ENCODE data around the gene C10orf90.

The C10orf90 gene

GRCh38 chr10:126504063-126504760, 166.3 kb downstream of the C10orf90 start:
- DNase-seq (ENCODE audit: low read depth): no peak

DNA sequence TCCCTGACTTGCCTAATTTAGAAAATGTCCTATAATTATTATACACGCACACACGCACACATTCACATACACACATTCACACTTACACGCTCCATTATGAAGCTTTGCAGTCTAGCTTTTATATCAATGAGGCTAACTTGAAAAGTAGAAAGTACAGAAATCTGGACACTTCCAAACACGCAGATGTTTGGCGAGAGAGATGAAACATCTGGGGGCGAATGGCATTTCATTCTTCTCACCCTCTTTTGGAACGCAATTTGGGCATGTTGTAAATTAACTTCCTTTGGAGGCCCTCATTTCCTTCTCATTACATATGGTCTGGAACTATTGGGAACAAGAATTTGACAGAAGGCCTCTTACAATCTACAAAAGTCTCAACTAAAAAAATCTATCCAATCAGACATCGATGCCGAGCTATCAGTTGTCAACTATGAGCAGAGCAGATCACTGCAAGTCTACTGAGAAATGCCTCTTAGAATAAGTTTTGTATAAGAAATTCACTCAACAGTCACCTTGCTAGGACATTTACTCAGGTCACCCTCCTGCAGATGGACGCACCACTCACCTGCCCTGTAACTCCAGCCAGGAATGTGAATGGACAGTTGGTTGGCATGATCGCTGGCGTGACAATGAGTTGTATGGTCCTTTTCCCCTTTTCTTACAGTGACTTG, 167.0 kb downstream of the C10orf90 start:
- DNase-seq (ENCODE audit: low read depth): no peak

DNA sequence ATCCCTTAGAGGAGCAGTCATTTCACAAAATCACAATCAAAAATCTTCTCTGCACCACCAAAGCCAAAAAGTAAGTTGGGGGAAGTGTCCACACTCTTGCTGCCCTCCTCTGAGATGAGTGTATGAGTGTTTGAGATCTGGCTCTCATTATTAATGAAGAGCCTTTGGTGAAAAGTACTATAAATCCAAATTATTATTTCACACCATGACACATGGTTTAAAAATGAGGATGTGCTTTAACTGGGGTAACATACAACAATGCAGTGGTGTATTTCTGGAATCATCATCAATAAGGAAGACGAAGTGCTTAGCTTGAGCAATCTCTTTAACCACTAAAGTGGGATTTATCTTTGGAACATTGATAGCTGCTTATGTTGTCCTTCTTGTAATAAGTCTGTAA, 168.1 kb downstream of the C10orf90 start:
- DNase-seq (ENCODE audit: low read depth): no peak

GRCh38 chr10:126501828-126502227, 168.7 kb downstream of the C10orf90 start:
- DNase-seq (ENCODE audit: low read depth): no peak

DNA sequence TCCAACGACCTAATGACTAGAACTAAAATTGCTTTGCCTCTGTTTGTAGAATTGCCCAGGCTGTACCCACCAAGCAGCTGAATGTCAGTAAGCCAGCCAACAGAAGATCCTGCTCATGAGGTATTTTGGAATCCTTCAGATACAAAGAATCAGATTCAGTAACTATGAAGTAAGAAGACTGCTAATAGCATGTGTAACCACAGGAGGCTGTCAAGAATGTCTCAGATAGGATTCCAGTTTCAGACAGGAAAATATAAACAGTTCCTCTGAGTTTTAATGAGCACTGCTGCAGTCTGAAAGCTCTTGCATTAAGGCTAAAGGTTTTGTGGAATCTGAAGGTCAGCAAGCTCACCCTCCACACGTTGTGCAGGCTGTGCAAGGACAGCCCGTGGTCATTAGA, 169.6 kb downstream of the C10orf90 start:
- no peak for DNase-seq (ENCODE audit: low read depth)

DNA sequence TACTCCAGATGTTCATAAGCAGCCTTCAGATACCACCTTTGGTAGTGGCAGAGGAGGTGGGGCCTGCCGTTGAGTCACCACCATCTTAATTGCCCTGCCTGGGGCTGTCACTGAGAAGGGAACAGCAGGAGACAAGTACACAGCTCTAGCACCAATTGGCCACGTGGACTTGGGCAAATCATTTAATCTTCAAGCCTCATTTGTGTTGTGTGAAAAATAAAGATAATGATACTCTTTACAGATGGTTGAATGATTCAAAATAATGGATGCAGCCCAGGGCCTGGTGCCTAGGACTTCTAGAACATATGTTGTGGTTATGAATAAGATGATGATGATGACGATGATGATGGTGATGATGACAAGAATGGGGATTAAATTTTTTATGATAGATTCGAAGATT, 170.3 kb downstream of the C10orf90 start:
- no peak for DNase-seq (ENCODE audit: low read depth)

DNA sequence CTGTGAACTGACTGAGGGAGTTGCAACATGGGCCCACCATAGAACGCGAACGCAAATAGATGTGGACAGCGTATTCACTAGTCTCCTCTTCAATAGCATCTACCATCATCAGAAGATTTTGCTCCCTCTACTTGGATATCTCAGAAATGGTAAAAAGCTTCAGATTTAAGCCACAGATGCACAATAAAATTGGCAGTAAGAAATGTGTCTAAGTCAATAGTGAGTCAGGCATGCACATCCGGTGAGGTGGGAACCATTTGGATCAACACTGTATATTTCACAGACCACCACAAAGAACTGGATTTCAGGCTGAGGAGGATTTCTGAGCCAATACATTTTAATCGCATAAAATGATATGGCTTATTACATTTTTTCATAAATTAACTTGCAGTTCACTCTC, 170.7 kb downstream of the C10orf90 start:
- DNase-seq (ENCODE audit: low read depth): no peak

DNA sequence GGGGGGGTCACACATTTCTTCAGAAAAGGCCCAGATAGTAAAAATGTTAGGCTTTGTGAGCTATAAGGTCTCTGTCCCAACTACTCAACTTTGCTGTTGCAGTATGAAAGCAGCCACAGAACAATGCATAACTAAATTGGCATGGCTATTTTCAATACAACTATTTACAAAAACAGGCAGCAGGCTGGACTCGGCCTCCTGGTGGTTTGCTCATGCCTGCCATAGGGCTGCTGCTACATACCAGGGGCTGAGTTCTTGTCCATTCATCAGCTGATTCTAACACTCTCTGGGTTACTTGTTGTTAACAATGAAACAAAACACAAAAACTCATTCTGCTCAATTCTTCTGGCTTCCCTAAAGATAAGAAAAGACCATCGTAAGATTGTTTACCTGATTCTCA, 172.8 kb downstream of the C10orf90 start:
- no peak for DNase-seq (ENCODE audit: low read depth)

DNA sequence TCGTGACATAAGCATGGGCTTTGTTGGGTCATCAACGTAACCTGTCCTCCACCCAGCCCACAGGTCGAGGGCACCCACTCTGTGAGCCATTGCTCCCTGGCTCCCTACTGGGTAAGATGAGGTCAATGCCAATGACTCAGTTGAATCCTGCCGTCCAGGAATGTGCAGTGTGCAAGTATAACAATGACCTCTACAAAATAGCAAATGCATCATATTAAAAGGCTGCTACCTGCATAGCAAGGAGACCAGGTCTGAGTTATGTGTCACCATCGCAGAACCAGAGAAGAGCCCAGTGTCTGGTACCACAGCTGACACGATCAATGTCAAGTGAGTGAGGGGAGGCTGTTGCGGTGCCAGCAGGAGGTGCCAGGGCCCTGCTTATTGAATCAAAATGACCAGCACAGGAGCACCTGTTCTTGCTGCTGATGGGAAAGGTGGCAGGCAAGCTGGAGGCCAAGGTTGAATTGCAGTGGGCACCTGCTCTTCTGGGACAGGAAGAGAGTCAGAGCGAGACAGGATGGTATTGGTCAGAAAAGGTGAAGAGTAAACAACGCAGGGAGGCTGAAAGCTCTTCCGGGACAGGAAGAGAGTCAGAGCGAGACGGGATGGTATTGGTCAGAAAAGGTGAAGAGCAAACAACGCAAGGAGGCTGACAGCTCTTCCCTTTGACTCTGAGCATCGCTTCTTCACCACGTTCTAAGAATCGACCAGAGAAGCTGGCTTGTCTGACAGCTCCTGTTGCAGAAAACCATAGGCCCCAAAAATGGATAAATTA, 173.5 kb downstream of the C10orf90 start:
- DNase-seq (ENCODE audit: low read depth): no peak

- DNase-seq (ENCODE audit: low read depth): no peak
Observed at GRCh38 chr10:126491476-126491875, 179.0 kb downstream of the C10orf90 start.

DNA sequence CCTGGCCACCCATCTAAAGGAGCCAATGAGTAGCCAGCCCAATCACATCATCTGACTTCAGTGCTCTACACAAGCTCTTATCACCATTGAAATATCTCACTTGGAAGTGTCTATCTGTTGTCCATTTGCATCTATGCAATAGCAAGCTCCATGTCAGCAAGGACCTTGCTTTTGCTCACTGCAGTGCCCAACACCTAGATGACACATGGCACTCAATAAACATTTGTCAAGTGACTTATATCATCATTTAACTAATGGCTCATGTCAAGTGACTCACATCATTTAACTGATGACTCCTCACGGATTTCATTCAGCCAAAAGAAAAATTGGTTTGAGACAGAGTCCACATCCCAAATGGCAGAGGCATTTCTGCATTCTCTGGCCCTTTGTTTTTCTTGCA, 189.3 kb downstream of the C10orf90 start:
- DNase-seq (ENCODE audit: low read depth): no peak

DNA sequence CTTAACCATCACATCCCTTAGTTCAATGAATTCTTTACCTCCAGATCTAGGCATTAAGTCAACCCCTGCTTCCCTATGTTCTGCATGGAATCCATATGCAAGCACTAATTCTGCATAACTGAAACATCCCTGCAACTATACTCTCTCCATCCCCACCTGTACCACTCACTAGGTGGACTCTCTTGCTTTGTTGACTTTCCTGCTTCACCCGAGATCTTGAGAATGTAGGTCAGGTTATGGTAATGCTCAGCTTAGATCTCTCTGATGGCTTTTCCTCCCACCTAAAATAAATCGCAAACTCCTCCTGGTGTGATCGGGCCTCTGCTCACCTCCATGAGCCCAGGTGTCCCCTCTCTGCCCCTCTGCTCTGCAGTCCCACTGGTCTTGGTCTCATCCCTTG, 189.8 kb downstream of the C10orf90 start:
- DNase-seq (ENCODE audit: low read depth): no peak

GRCh38 chr10:126479280-126479895, 191.1 kb downstream of the C10orf90 start:
- no peak for DNase-seq (ENCODE audit: low read depth)

GRCh38 chr10:126478546-126478945, 191.9 kb downstream of the C10orf90 start:
- DNase-seq (ENCODE audit: low read depth): no peak

DNA sequence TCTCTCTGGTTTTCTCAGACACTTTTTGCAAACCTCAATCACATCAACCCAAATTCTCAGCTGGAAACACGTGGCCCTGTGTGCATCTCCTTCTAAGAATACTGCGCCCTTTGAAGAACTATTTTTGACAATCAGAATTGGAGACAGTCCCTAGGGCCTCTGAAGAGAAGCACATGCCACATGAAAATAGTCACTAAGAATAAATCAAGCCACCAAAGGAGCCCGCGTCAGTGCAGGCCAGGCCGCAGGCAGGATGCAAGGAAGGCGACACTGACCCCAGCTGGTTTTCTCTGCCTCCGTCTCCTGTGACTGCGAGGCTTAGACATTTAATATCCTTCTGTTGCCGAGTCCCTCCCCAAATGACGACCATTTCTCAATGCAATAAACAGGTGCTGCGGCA, 194.2 kb downstream of the C10orf90 start:
- no peak for DNase-seq (ENCODE audit: low read depth)

DNA sequence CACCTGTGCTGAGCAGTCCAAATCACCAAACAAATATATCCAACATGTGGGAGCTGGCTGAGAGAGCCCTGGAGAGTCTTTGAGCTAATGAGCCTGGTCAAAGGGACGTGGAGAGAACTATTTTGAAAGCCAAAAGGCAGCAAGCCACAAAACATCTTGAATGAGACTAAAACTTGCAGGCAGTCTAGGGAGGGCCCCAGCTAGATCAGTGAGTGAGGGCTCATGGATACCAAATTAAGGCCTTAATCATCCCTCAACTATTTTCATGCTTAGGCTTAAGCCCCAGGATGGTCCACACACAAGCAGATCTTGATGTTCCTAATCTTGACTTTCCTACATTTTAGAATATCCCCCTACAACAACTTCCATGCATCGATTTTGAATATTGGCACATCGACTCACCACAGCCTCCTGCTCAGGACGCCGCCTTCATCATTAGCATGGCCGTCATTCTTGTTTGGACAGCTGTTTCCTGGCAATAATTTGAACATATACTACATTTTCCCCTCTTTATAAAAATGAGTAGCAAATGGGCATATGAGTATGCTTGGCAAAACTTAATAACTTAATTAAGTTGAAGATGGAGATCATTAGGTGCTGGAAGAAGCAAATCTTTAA, 195.3 kb downstream of the C10orf90 start:
- DNase-seq (ENCODE audit: low read depth): no peak

GRCh38 chr10:126474031-126474430, 196.5 kb downstream of the C10orf90 start:
- no peak for DNase-seq (ENCODE audit: low read depth)

GRCh38 chr10:126470991-126471390, 199.5 kb downstream of the C10orf90 start:
- no peak for DNase-seq (ENCODE audit: low read depth)

DNA sequence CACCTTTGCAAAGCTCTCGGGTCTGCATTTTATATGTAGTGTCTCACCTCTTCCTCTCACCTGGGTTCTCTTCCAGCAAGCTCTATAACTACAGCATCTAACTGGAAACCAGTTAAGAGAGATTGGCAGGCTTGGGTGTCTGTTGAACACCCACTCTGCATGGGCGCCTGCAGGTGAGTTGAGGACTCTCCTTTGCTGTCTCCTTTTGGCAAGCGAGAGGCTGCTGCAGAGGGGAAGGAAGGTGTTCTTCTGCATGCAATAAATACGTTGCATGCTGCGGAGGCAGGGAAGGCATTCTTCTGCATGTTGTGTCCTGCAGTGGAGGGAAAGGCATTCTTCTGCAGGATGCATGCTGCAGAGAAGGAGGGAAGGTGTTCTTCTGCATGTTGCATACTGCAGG, 200.8 kb downstream of the C10orf90 start:
- no peak for DNase-seq (ENCODE audit: low read depth)

GRCh38 chr10:126468876-126469643, 201.4 kb downstream of the C10orf90 start:
- no peak for DNase-seq (ENCODE audit: low read depth)

DNA sequence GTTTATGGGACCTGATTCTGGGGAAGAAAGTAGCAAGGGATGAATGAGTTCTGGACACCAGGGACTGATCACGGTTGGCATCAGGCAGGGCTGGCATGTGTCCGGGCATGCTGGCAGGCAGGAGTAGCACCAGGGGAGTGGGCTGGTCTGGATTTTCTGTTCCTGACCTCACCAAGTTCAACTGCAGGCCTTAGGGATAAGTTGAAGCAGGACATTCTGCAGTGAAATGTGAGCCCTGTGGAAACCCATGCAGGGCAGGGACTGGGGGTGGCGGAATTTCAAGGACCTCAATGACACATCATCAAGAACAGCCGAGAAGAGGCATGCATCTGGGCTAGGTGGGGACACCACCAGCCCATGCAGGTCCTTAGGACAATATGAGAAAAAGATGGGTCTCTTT, 202.0 kb downstream of the C10orf90 start:
- DNase-seq (ENCODE audit: low read depth): no peak

DNA sequence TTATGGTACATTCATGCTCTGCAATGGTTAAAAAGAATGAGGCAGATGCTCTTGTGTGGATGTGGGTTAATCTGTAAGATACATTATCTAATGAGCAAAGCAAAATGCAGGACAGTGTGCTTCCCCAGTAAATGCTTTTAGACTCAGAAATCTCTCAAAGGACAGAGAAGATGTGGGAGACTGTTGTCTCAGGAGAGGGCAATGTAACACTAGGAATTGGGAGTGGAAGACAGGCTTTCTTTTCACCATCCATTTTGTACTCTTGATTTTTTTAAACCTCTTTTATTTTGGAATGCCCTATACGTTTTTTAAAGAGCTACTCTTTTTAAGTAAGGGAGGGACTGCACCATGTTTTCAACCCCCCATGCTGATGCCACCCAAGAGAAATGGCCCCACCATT, 204.7 kb downstream of the C10orf90 start:
- DNase-seq (ENCODE audit: low read depth): no peak
